IPS-20b (cell line): ENCODE measurements around the gene HCN4.

ENCODE experiments used
- H3K27ac ChIP-seq: one replicate; pipeline ENCODE4 v1.5.1; 2013; ENCODE audit warnings: low read length
- H3K27me3 ChIP-seq: 2 replicates; pipeline ENCODE4 v1.6.1; 2013; ENCODE audit warnings: mild to moderate bottlenecking, low read length, inconsistent platforms; ENCODE audit not compliant: insufficient read depth
- H3K36me3 ChIP-seq: 2 replicates; pipeline ENCODE4 v1.6.1; 2013; ENCODE audit warnings: low read depth, mild to moderate bottlenecking, inconsistent platforms, low read length, moderate library complexity; ENCODE audit not compliant: insufficient read depth
- H3K4me1 ChIP-seq: 2 replicates; pipeline ENCODE4 v1.6.1; 2013; ENCODE audit warnings: mild to moderate bottlenecking, control low read depth, inconsistent platforms, low read length, moderate library complexity; ENCODE audit not compliant: insufficient read depth
- H3K4me3 ChIP-seq: 2 replicates; pipeline ENCODE4 v1.5.1; 2013; ENCODE audit warnings: mild to moderate bottlenecking, low read length, inconsistent platforms
- H3K9ac ChIP-seq: 2 replicates; pipeline ENCODE4 v1.6.1; 2013; ENCODE audit warnings: low read depth, mild to moderate bottlenecking, inconsistent platforms, low read length, moderate library complexity
- H3K9me3 ChIP-seq: 2 replicates; pipeline ENCODE4 v1.6.1; 2013; ENCODE audit warnings: mild to moderate bottlenecking, low read depth, low read length, inconsistent platforms; ENCODE audit not compliant: insufficient read depth

The HCN4 gene

DNA sequence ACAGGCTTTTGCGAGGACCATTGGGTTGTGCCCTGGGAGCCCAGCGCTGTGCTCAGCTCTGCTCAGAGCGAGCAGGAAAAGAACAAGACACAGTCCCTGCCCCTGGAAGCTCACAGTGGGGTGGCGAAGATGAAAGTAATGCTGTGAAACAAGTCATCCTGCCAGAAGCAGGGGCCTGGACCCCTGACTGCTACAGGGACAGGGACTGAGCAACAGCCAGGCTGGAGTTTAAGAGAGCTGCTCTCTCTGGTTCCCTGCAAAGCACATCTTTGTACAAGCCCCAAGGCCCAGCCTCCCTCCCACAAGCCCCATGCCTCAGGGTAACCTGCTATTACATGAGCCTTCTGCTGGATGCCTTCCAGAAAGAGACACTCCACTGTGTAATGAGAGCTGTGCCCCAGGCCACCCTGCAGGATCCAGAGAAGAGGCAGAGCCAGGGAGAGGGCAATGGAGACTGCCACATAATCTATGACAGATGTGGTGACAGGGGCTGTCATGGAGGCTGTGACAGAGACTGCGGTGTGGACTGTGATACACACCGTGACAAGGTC, 7.1 kb upstream of the HCN4 start:
- Histone ChIP-seq H3K27me3 (peaks cover 16% of the 10 kb centered on the region), H3K9ac (no peak overlapping the region), H3K4me3 (no peak overlapping the region), H3K36me3 (no peaks in the 10 kb centered on the region), H3K4me1 (peaks cover 17% of the 10 kb centered on the region), H3K27ac (no peak overlapping the region), H3K9me3 (no peaks in the 10 kb centered on the region)

DNA sequence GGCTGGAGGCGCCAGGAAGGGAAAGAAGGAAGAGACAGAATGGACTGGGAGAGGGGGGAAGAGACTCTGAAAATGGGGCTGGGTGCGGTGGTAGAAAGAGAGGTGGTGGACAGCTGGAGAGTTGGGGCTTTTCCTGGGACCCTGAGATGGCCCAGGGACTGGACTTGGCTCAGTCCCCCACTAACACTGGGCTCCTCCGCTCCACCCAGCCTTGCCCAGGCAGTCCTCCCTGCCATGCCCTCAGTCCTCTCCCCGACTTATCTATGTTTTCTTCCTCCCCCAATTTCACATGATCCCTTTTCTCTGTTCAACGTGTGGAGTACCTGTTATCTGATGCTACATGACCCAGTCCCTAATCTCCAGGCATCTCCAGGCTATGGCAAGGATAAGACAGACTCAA, 6.3 kb upstream of the HCN4 start:
- no peak overlapping the region for H3K27ac ChIP-seq
- no peak overlapping the region for H3K9ac ChIP-seq
- H3K36me3 ChIP-seq = no peaks in the 10 kb centered on the region
- H3K4me1 ChIP-seq = peaks cover 19% of the 10 kb centered on the region
- H3K4me3 ChIP-seq = no peak overlapping the region
- peaks cover 24% of the 10 kb centered on the region for H3K27me3 ChIP-seq
- H3K9me3 ChIP-seq = no peaks in the 10 kb centered on the region

DNA sequence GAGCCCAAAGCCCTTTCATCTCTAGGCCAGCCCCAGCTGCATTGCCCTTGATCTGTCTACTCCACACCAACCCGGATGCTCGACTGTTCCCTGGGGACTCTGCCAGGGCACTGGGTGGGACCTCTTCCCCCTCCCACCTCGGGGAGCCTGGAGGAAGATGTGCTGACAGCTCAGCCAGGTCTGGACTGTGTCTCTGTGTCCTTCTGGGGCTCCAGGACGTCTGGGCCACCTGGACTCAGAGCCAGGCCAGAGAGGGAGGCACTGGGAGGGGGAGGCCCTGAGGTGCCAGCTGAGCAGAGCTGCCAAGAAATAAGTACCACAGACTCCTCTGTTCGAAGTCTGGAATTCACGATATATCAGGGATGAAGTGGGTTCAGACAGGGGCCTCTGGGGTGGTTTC, 5.8 kb upstream of the HCN4 start:
- peaks cover 28% of the 10 kb centered on the region for H3K27me3 ChIP-seq

DNA sequence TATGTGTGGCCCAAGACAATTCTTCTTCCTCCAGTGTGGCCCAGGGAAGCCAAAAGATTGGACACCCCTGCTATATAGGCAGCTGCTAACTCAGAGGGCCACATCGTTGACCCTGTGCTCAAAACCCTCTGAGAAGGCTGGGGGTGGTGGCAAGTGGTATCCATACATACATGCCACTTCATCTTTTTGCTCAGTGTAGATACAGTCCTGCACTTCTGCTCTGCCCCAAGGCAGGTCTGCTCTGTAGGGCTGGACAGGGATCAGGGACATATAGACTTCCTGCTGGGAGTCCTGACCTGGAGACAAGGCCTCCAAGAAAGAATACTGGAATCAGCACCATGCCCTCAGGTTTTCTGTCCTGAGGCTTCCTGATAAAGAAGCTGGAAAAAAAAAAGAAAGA, 4.5 kb upstream of the HCN4 start:
- Histone ChIP-seq H3K27me3 (peaks cover 38% of the 10 kb centered on the region), H3K9ac (no peak overlapping the region), H3K4me1 (peaks cover 24% of the 10 kb centered on the region), H3K27ac (no peak overlapping the region), H3K36me3 (no peaks in the 10 kb centered on the region), H3K4me3 (no peak overlapping the region), H3K9me3 (no peaks in the 10 kb centered on the region)

More for the DNA sequence above, 5.8 kb upstream of the HCN4 start:
- H3K9me3 ChIP-seq = no peaks in the 10 kb centered on the region
- no peak overlapping the region for H3K9ac ChIP-seq
- H3K36me3 ChIP-seq = no peaks in the 10 kb centered on the region
- H3K27ac ChIP-seq = no peak overlapping the region
- peaks cover 23% of the 10 kb centered on the region for H3K4me1 ChIP-seq
- H3K4me3 ChIP-seq = no peak overlapping the region

DNA sequence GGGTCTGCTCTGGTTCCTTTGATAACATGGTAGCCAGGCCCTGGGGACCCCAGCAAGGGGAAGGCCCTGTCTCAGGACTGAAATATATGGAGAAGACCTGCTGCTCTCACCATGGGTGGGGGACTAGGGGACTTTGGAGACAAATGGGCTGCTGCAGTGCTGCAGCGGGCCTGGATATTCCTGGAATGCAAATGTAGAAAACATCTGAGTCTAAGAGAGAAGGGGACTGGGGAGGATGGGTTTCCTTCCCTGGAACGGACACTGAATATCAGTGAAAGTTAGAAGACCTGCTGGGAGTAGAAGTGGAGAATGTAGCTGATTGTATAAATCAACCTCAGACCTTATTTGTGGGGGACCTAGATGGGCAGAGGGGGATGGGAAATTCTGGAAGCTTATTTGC, 3.1 kb upstream of the HCN4 start:
- no peak overlapping the region for H3K9ac ChIP-seq

DNA sequence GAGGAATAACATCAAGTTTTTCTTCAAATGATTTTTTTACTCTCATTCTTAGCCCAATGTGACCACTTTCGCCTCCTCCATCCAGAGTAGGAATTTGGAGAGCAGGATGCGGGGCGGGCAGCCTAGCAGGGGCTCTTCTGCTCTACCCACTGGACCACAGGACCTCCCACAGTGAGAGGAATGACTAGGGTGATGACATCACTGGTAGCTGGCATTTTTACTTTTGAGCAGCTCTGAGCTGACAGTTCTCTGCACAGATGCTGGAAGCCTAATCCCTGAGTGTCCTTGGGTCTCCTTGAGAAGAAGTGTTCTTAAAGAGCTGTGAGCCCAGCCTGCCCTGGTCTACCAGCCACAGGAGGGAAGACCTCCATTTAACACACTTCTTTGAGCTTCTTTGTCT, 1.4 kb upstream of the HCN4 start:
- peaks cover 42% of the 10 kb centered on the region for H3K4me1 ChIP-seq
- H3K9ac ChIP-seq = no peak overlapping the region
- H3K9me3 ChIP-seq = no peaks in the 10 kb centered on the region
- H3K36me3 ChIP-seq = no peaks in the 10 kb centered on the region
- H3K27me3 ChIP-seq = peaks cover 64% of the 10 kb centered on the region
- peak overlapping the region; percentile 76; the same call in 1 of the 2 replicates for H3K4me3 ChIP-seq
- no peak overlapping the region for H3K27ac ChIP-seq

More for the DNA sequence above, 3.1 kb upstream of the HCN4 start:
- no peak overlapping the region for H3K4me3 ChIP-seq
- H3K9me3 ChIP-seq = no peaks in the 10 kb centered on the region
- no peaks in the 10 kb centered on the region for H3K36me3 ChIP-seq
- H3K27me3 ChIP-seq = peaks cover 52% of the 10 kb centered on the region
- no peak overlapping the region for H3K27ac ChIP-seq
- peaks cover 25% of the 10 kb centered on the region for H3K4me1 ChIP-seq

DNA sequence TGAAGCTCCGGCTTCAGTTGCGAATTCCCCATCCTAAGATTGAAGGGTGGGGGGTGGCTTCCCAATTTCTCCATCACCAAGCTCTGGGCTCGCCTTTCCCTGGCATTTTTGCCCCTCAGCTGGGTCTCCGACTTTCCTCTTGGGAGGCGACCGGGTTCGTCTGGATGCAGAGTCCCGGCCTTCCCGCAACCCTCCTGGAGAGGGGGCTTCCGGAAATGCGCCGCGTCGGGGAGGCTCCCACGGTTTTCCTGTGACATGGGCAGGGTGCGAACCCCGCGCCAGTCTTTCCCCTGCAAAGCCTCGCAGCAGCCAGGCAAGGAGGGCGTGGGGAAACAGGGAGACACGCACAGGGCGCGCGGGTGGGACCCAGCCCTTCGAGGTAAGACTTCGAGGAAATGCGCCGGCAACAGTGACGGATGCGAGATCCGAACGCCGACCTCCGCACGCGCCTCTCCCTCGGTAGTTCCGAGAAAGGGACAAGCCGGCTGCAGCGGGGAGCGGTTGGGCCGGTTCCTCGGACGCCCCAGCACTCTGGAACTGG, 466 bp upstream of the HCN4 start:
- Histone ChIP-seq H3K9ac (peak overlapping the region; percentile 27; the same call in 1 of the 2 replicates), H3K4me3 (peak overlapping the region; percentile 76), H3K36me3 (no peaks in the 10 kb centered on the region), H3K9me3 (no peaks in the 10 kb centered on the region), H3K27me3 (peaks cover 64% of the 10 kb centered on the region), H3K27ac (no peak overlapping the region), H3K4me1 (peaks cover 37% of the 10 kb centered on the region)

DNA sequence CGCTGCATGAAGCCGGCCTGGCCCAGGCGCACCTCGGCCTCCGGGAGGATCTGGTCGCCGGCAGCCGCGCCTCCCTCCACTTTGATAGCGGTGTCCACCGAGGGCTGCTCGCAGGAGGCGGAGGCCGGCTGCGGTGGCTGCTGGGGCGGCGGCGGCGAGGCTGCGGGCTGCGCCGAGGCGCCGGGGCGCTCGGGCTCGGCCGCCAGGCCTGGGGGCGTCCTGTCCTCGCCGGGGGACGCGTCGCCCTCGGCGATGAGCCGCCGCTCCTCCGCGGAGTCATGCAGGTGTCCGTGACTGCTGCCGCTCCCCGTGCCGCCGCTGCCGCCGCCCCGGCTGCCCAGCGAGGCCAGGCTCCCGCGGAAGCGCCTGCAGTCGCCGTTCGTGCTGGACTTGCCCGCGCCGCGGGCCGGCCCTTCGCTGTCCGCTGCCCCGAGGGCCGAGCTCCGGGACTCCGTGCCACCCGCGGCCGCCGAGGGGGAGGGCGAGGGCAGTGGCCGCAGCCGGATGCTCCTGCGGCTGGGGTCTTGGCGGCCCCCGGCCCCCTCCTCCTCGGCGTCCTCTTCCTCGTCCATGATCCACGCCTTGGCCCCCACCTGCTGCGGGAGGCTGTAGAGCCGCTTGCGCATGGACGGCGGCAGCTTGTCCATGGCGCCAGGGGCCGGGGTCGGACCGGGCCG, 996 bp downstream of the HCN4 start:
- Histone ChIP-seq H3K4me1 (peaks cover 44% of the 10 kb centered on the region), H3K27ac (no peak overlapping the region), H3K36me3 (no peaks in the 10 kb centered on the region), H3K9ac (peak overlapping the region; percentile 71; the same call in 1 of the 2 replicates), H3K27me3 (peaks cover 63% of the 10 kb centered on the region), H3K9me3 (no peaks in the 10 kb centered on the region), H3K4me3 (peak overlapping the region; percentile 76)

DNA sequence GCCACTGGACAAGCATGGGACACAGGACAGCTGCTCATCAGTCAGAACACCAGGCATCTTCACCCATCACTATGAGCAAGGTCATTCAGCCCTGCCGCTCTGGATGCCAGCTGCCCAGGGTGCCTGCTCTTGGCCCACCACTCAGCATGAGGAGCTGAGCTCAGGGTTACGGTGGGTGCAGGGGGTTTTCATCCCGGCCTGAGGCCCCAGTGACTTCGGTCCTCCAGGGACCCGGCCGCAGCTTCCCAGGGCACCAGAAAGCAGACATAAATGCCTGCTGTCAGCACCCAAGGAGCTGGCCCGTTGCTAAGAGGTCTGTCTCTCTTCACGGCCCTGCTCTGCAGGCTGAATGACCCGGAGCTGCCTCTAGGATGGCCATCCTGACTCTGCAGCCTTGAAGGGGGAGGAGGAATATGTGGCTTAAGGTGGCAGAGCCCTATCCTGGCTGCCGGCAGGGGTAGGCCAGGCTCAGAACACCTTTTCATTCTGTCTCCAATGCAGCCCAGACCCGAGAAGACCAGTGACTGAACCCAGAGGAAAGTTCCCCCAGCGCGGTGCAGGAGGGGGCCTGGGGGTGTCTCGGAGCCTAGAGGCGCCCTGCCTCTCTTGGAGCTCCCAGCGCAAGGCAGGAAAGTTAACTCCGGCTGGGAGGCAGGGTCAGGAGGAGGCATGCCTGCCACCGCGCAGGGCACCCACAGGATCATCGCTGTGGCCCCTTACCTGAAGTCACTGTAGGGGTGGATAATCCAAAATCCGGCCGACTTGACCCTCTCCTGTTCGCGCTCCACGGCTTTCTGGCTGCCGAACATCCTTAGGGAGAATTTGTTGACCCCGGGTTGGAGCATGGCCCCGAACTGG, 1.8 kb downstream of the HCN4 start:
- peak overlapping the region; percentile 76 for H3K4me3 ChIP-seq
- H3K27me3 ChIP-seq = peaks cover 60% of the 10 kb centered on the region

DNA sequence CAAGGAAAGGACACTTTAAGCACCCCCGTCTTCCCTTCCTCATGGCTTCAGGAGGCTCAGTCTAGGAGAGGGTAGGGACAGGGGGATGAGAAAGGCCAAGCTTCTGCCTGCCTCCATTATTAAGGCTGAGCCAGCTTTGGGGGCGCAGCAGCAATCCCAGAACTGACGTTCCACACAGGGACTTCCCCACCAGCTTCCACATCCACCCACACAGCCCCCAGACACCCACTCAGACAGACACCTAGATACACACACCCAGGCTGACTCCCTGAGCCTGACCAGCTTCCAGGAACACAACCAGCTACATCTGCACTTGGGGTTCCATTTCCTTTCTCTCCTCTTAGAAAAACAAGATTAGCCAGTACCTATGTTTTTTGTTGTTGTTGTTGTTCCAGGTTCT, 4.7 kb downstream of the HCN4 start:
- Histone ChIP-seq H3K9ac (no peak overlapping the region), H3K27me3 (peaks cover 30% of the 10 kb centered on the region), H3K4me1 (peaks cover 37% of the 10 kb centered on the region), H3K9me3 (no peaks in the 10 kb centered on the region), H3K27ac (no peak overlapping the region), H3K4me3 (no peak overlapping the region), H3K36me3 (no peaks in the 10 kb centered on the region)

More for the DNA sequence above, 1.8 kb downstream of the HCN4 start:
- H3K9ac ChIP-seq = peak overlapping the region; percentile 71; the same call in 1 of the 2 replicates
- H3K9me3 ChIP-seq = no peaks in the 10 kb centered on the region
- H3K36me3 ChIP-seq = no peaks in the 10 kb centered on the region
- H3K4me1 ChIP-seq = peaks cover 46% of the 10 kb centered on the region
- no peak overlapping the region for H3K27ac ChIP-seq

DNA sequence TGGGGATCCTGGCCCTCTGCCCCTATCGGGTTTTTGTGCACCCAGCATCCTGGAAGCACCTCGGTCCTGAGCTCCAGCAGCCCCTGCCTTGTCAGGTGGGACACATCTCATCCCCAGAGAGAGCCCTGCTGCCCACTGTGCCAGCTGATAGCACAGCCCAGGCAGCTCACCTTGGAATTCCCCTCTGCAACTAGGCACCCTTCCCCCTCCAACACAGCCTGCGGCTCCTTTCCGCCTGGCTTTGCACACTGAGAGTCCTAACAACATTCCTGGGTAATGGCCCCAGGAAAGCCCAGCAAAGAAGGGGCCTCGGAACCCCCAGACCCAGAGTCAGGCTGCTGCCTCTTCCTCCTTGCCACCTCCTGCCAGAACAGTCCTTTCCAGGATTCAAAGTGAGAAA, 5.9 kb downstream of the HCN4 start:
- H3K27me3 ChIP-seq = peaks cover 22% of the 10 kb centered on the region
- peaks cover 37% of the 10 kb centered on the region for H3K4me1 ChIP-seq
- H3K4me3 ChIP-seq = no peak overlapping the region
- peak overlapping the region; percentile 40; the same call in 1 of the 2 replicates for H3K9ac ChIP-seq
- H3K27ac ChIP-seq = no peak overlapping the region
- H3K9me3 ChIP-seq = no peaks in the 10 kb centered on the region
- H3K36me3 ChIP-seq = no peaks in the 10 kb centered on the region
